Esophagus squamous epithelium (tissue), 5 donors: ENCODE data around the gene TBC1D1. TPM values are rescaled to one million over a fixed set of nuclear protein-coding genes. Genes with fewer than 3 reads are reported as not detected.

Experiments used
- DNase-seq: peaks from one replicate; lab custom pipeline; 2025; lab: John Stamatoyannopoulos, UW
- H3K27ac ChIP-seq, 4 donors: fragments of 200-600 bp; sonication (generic); one replicate each; pipeline ENCODE4 v1.5.1; 2016 to 2019; ENCODE audit warnings: mild to moderate bottlenecking in 1 of 4
- H3K27me3 ChIP-seq, 4 donors: fragments of 200-600 bp; sonication (generic); 1 replicate in 3 of 4; 2 replicates in 1 of 4; pipeline versions ENCODE4 v1.5.1 to v1.6.0; 2017 to 2021; ENCODE audit warnings: antibody characterized with exemption in 1 of 4
- H3K36me3 ChIP-seq, 3 donors: fragments of 200-600 bp; sonication (generic); one replicate each; pipeline ENCODE4 v1.5.1; 2016 to 2019
- H3K4me1 ChIP-seq, 3 donors: fragments of 200-600 bp; sonication (generic); one replicate each; pipeline ENCODE4 v1.5.1; 2017 to 2019
- H3K4me3 ChIP-seq, 4 donors: fragments of 200-600 bp; sonication (generic); 1 replicate in 3 of 4; 2 replicates in 1 of 4; pipeline ENCODE4 v1.5.1; 2016 to 2019; ENCODE audit warnings: mild to moderate bottlenecking in 2 of 4, moderate library complexity in 1 of 4
- H3K9me3 ChIP-seq, 3 donors: fragments of 200-600 bp; sonication (generic); one replicate each; pipeline ENCODE4 v1.5.1; 2016 to 2019
- CTCF ChIP-seq, 6 experiments: fragments of 450-650 bp in 4 of 6; fragments of 200-600 bp in 2 of 6; sonication (generic) in 2 of 6; IDR thresholded peaks; one replicate each; pipeline ENCODE4 v1.5.1; 2016 to 2019; ENCODE audit warnings: antibody characterized with exemption in 6 of 6, mild to moderate bottlenecking in 4 of 6, moderate library complexity in 4 of 6
- POLR2A ChIP-seq, 4 donors: fragments of 450-650 bp; IDR thresholded peaks; one replicate each; pipeline ENCODE4 v1.6.1; 2017; ENCODE audit warnings: antibody characterized with exemption in 4 of 4, mild to moderate bottlenecking in 4 of 4, moderate library complexity in 3 of 4
- WGBS, 2 donors: methylation state at CpG; one replicate each; pipeline ENCODE4 v1.1.5; 2018; 5-methylcytosine and 5-hydroxymethylcytosine counted together
- intact Hi-C: fragments of 100-400 bp; cut with DNase I; formaldehyde crosslinking; loops from one replicate; pipeline ENCODE4 v1.15.0; 2022
- total RNA-seq, 4 donors: library from RNA; depleted of rRNA; stranded (reverse); fragments of >200 nt; gene quantifications; one replicate each; pipeline ENCODE4 v1.1.0, GENCODE V29; 2016
- donor health status: DM: yes; HTN: yes; CAD: no.

Gene TBC1D1
- total RNA-seq, 4 donors from 2014 or later = 6.9 to 44.6 (median 25.6) TPM

GRCh38 chr4:38023347-38024205 is 132.7 kb downstream of the TBC1D1 start:
- Histone ChIP-seq H3K27ac (no peak overlapping the region), H3K9me3 (no peaks in the 10 kb centered on the region), H3K4me1 (no peaks in the 10 kb centered on the region), H3K36me3 (peaks cover 0 to 47% (median 2%) of the 10 kb centered on the region in 3 donors), H3K27me3 (no peaks in the 10 kb centered on the region), H3K4me3 (no peak overlapping the region)
- 62 to 72% methylated on average over 13 of the region's 13 CpGs for WGBS, 2 donors
- TF ChIP-seq CTCF (IDR thresholded peaks at IDR 0.05) (no peak), POLR2A (IDR thresholded peaks at IDR 0.05) (no peak)
- intact Hi-C loops = loop anchor here (10.0 kb wide), 1 partner anchor 119 kb away; no protein-coding TSS in a partner anchor
- DNase-seq = no peak

- no peak overlapping the region for H3K4me3 ChIP-seq
- peaks cover 0 to 5% (median 0%) of the 10 kb centered on the region in 3 donors for H3K4me1 ChIP-seq
- intact Hi-C loops = loop anchor here (10.0 kb wide), 1 partner anchor 119 kb away; no protein-coding TSS in a partner anchor
- no peak overlapping the region for H3K27ac ChIP-seq
- TF ChIP-seq POLR2A (IDR thresholded peaks at IDR 0.05) (no peak), CTCF (IDR thresholded peaks at IDR 0.05) (no peak)
- H3K36me3 ChIP-seq = peaks cover 0 to 53% (median 2%) of the 10 kb centered on the region in 3 donors
- WGBS, 2 donors = 30 to 45% methylated on average over 3 of the region's 3 CpGs
- H3K9me3 ChIP-seq = no peaks in the 10 kb centered on the region
- no peak for DNase-seq
- no peaks in the 10 kb centered on the region for H3K27me3 ChIP-seq
Measured at GRCh38 chr4:38024206-38024509, 133.3 kb downstream of the TBC1D1 start.

GRCh38 chr4:38025665-38026064 is 134.8 kb downstream of the TBC1D1 start:
- intact Hi-C loops = loop anchor here (10.0 kb wide), 1 partner anchor 121 kb away; no protein-coding TSS in a partner anchor
- Histone ChIP-seq H3K27ac (no peak overlapping the region), H3K9me3 (no peaks in the 10 kb centered on the region), H3K4me3 (no peak overlapping the region), H3K36me3 (peaks cover 0 to 56% (median 2%) of the 10 kb centered on the region in 3 donors), H3K27me3 (no peaks in the 10 kb centered on the region), H3K4me1 (peaks cover 0 to 16% (median 0%) of the 10 kb centered on the region in 3 donors)
- 95 to 98% methylated on average over 6 to 7 of the region's 7 CpGs for WGBS, 2 donors
- no peak for TF ChIP-seq CTCF (IDR thresholded peaks at IDR 0.05)
- TF ChIP-seq POLR2A (IDR thresholded peaks at IDR 0.05) = no peak
- DNase-seq = no peak

GRCh38 chr4:38026158-38026740 is 135.4 kb downstream of the TBC1D1 start:
- no peak for DNase-seq
- H3K4me3 ChIP-seq = no peak overlapping the region
- H3K27ac ChIP-seq = no peak overlapping the region
- H3K4me1 ChIP-seq = peaks cover 0 to 16% (median 0%) of the 10 kb centered on the region in 3 donors
- H3K36me3 ChIP-seq = peaks cover 0 to 50% (median 2%) of the 10 kb centered on the region in 3 donors
- no peaks in the 10 kb centered on the region for H3K27me3 ChIP-seq
- intact Hi-C loops = loop anchor here (10.0 kb wide), 1 partner anchor 121 kb away; no protein-coding TSS in a partner anchor
- no peaks in the 10 kb centered on the region for H3K9me3 ChIP-seq
- WGBS, 2 donors = 77 to 83% methylated on average over 4 to 6 of the region's 6 CpGs
- TF ChIP-seq CTCF (IDR thresholded peaks at IDR 0.05) = no peak
- no peak for TF ChIP-seq POLR2A (IDR thresholded peaks at IDR 0.05)

- no peak for DNase-seq
- no peaks in the 10 kb centered on the region for H3K9me3 ChIP-seq
- TF ChIP-seq POLR2A (IDR thresholded peaks at IDR 0.05) = no peak
- no peaks in the 10 kb centered on the region for H3K27me3 ChIP-seq
- H3K36me3 ChIP-seq = peaks cover 0 to 49% (median 2%) of the 10 kb centered on the region in 3 donors
- H3K27ac ChIP-seq = no peak overlapping the region
- H3K4me3 ChIP-seq = no peak overlapping the region
- WGBS, 2 donors = 16 to 21% methylated on average over 3 of the region's 3 CpGs
- intact Hi-C loops = loop anchor here (10.0 kb wide), 1 partner anchor 425 kb away; no protein-coding TSS in a partner anchor
- peaks cover 0 to 16% (median 0%) of the 10 kb centered on the region in 3 donors for H3K4me1 ChIP-seq
Measured at GRCh38 chr4:38030023-38030422, 139.1 kb downstream of the TBC1D1 start.
